H9 (cell line): ENCODE results near the gene TRA2B. TPM values are rescaled to one million over a fixed set of nuclear protein-coding genes. Genes with fewer than 3 reads are reported as not detected.

ENCODE experiments used
- DNase-seq: peaks from one replicate; pipeline ENCODE4 v3.0.0-alpha.2; 2017
- H2AFZ ChIP-seq: one replicate; pipeline ENCODE4 v1.6.1; 2013; ENCODE audit warnings: mild to moderate bottlenecking, low read length, control low read depth, moderate library complexity
- H2AK5ac ChIP-seq: 2 replicates; pipeline ENCODE4 v1.6.1; 2013; ENCODE audit warnings: low read length, control low read depth, mixed read lengths; ENCODE audit not compliant: insufficient read length
- H2BK120ac ChIP-seq: one replicate; pipeline ENCODE4 v1.6.1; 2013; ENCODE audit warnings: low read depth, mild to moderate bottlenecking, low read length, control low read depth, inconsistent platforms; ENCODE audit not compliant: poor library complexity, severe bottlenecking
- H2BK12ac ChIP-seq: 2 replicates; pipeline ENCODE4 v1.6.1; 2013; ENCODE audit warnings: low read length, control low read depth, mixed read lengths, low read depth; ENCODE audit not compliant: insufficient read length
- H2BK15ac ChIP-seq: 2 replicates; pipeline ENCODE4 v1.6.1; 2013; ENCODE audit warnings: low read depth, low read length, control low read depth
- H2BK20ac ChIP-seq: one replicate; pipeline ENCODE4 v1.6.1; 2013; ENCODE audit warnings: low read depth, mild to moderate bottlenecking, low read length, control low read depth, inconsistent platforms; ENCODE audit not compliant: poor library complexity, severe bottlenecking
- H2BK5ac ChIP-seq: 2 replicates; pipeline ENCODE4 v1.6.1; 2013; ENCODE audit warnings: low read length, control low read depth, mixed read lengths; ENCODE audit not compliant: insufficient read length
- H3K14ac ChIP-seq: 2 replicates; pipeline ENCODE4 v1.6.1; 2013; ENCODE audit warnings: low read length, control low read depth; ENCODE audit not compliant: insufficient read depth
- H3K18ac ChIP-seq: 2 replicates; pipeline ENCODE4 v1.6.1; 2013; ENCODE audit warnings: low read depth, mild to moderate bottlenecking, mixed read lengths, low read length, control low read depth; ENCODE audit not compliant: insufficient read length
- H3K23ac ChIP-seq: 2 replicates; pipeline ENCODE4 v1.6.1; 2013; ENCODE audit warnings: low read length, control low read depth, mixed read lengths, low read depth; ENCODE audit not compliant: insufficient read length
- H3K23me2 ChIP-seq: 2 replicates; pipeline ENCODE4 v1.6.1; 2013; ENCODE audit warnings: low read depth, mild to moderate bottlenecking, mixed read lengths, low read length, control low read depth; ENCODE audit not compliant: insufficient read length, poor library complexity, severe bottlenecking
- H3K27ac ChIP-seq: 2 replicates; pipeline ENCODE4 v1.5.1; 2013; ENCODE audit warnings: low read length, control low read depth, mixed read lengths, low read depth; ENCODE audit not compliant: insufficient read length
- H3K27me3 ChIP-seq: 2 replicates; pipeline ENCODE4 v1.6.1; 2013; ENCODE audit warnings: low read length, control low read depth, inconsistent platforms; ENCODE audit not compliant: insufficient read depth
- H3K4ac ChIP-seq: 2 replicates; pipeline ENCODE4 v1.6.1; 2013; ENCODE audit warnings: low read depth, mild to moderate bottlenecking, control low read depth, inconsistent platforms, low read length, moderate library complexity
- H3K4me1 ChIP-seq: 2 replicates; pipeline ENCODE4 v1.6.1; 2013; ENCODE audit warnings: low read length, control low read depth, inconsistent platforms; ENCODE audit not compliant: insufficient read depth
- H3K4me2 ChIP-seq: 2 replicates; pipeline ENCODE4 v1.6.1; 2013; ENCODE audit warnings: low read length, control low read depth, mixed read lengths; ENCODE audit not compliant: insufficient read length, insufficient read depth
- H3K56ac ChIP-seq: 2 replicates; pipeline ENCODE4 v1.6.1; 2013; ENCODE audit warnings: low read depth, mild to moderate bottlenecking, mixed read lengths, low read length, control low read depth; ENCODE audit not compliant: insufficient read length
- H3K79me1 ChIP-seq: 2 replicates; pipeline ENCODE4 v1.6.1; 2013; ENCODE audit warnings: low read depth, mild to moderate bottlenecking, moderate library complexity, low read length, control low read depth, inconsistent platforms; ENCODE audit not compliant: insufficient read depth, poor library complexity, severe bottlenecking
- H3K79me2 ChIP-seq: 2 replicates; pipeline ENCODE4 v1.6.1; 2013; ENCODE audit warnings: low read length, control low read depth, inconsistent platforms; ENCODE audit not compliant: insufficient read depth
- H3K9ac ChIP-seq: 2 replicates; pipeline ENCODE4 v1.6.1; 2013; ENCODE audit warnings: low read length, control low read depth, mixed read lengths; ENCODE audit not compliant: insufficient read length; ENCODE audit errors: extremely low read depth
- H3K9me3 ChIP-seq: one replicate; pipeline ENCODE4 v1.6.1; 2013; ENCODE audit warnings: low read depth, low read length, inconsistent platforms; ENCODE audit not compliant: control insufficient read depth
- H3T11ph ChIP-seq: one replicate; pipeline ENCODE4 v1.6.1; 2013; ENCODE audit warnings: mild to moderate bottlenecking, low read length, control low read depth, inconsistent platforms
- H4K20me1 ChIP-seq: one replicate; pipeline ENCODE4 v1.6.1; 2013; ENCODE audit not compliant: control insufficient read depth, insufficient read length, insufficient read depth
- H4K5ac ChIP-seq: 2 replicates; pipeline ENCODE4 v1.6.1; 2013; ENCODE audit warnings: low read depth, mild to moderate bottlenecking, mixed read lengths, low read length, control low read depth; ENCODE audit not compliant: insufficient read length
- H4K8ac ChIP-seq: replicated peaks from 2 replicates; pipeline ENCODE4 v1.6.1; 2013; ENCODE audit warnings: low read length, control low read depth, mixed read lengths, low read depth; ENCODE audit not compliant: insufficient read length
- H4K91ac ChIP-seq: 2 replicates; pipeline ENCODE4 v1.6.1; 2013; ENCODE audit warnings: low read depth, mild to moderate bottlenecking, moderate library complexity, mixed read lengths, low read length, control low read depth; ENCODE audit not compliant: insufficient read length
- H3K27ac Mint-ChIP-seq, 3 experiments: 2 replicates in 2 of 3; 3 replicates in 1 of 3; pipeline ENCODE4 v1.8.0; 2020 to 2021; ENCODE audit warnings: mixed read lengths in 3 of 3, mild to moderate bottlenecking in 1 of 3, moderate library complexity in 1 of 3
- H3K27me3 Mint-ChIP-seq: 2 replicates; pipeline ENCODE4 v1.8.0; 2021; ENCODE audit warnings: low read depth, mild to moderate bottlenecking, moderate library complexity, mixed read lengths
- H3K36me3 Mint-ChIP-seq, 3 experiments: 2 replicates in 2 of 3; 3 replicates in 1 of 3; pipeline ENCODE4 v1.8.0; 2020 to 2021; ENCODE audit warnings: low read depth in 3 of 3, mixed read lengths in 3 of 3; ENCODE audit not compliant: insufficient read depth in 1 of 3
- H3K4me1 Mint-ChIP-seq, 2 experiments: 2 replicates each; pipeline ENCODE4 v1.8.0; 2020; ENCODE audit warnings: mixed read lengths in 2 of 2
- H3K4me3 Mint-ChIP-seq, 2 experiments: 2 replicates in 1 of 2; 3 replicates in 1 of 2; pipeline ENCODE4 v1.8.0; 2020 to 2021; ENCODE audit warnings: mild to moderate bottlenecking in 2 of 2, mixed read lengths in 2 of 2, moderate library complexity in 1 of 2
- H3K9me3 Mint-ChIP-seq, 2 experiments: 2 replicates in 1 of 2; 3 replicates in 1 of 2; pipeline ENCODE4 v1.8.0; 2020; ENCODE audit warnings: mild to moderate bottlenecking in 2 of 2, mixed read lengths in 2 of 2, moderate library complexity in 1 of 2
- CTCF ChIP-seq: fragments of 200-600 bp; sonication (generic); conservative IDR thresholded peaks from 3 replicates; pipeline ENCODE4 v1.8.0; 2021; ENCODE audit warnings: antibody characterized with exemption, mild to moderate bottlenecking
- total RNA-seq: library from RNA; stranded (reverse); gene quantifications from 2 replicates; pipeline ENCODE4 v1.2.1, GENCODE V29; 2021

TRA2B gene
- total RNA-seq, 1 experiment from 2014 or later: 344 TPM

GRCh38 chr3:185933374-185934173, 4.2 kb downstream of the TRA2B start:
- no peak overlapping the region for H2BK15ac ChIP-seq
- H4K91ac ChIP-seq: no peak overlapping the region
- Mint-ChIP-seq H3K4me1 (peaks cover 63 to 66% of the 10 kb centered on the region in 2 experiments), H3K27ac (peak overlapping the region in 2 of 3 experiments; percentile 28 to 86; a peak in 4 of 7 replicates), H3K4me3 (peak overlapping the region; percentile 100), H3K9me3 (peaks cover 10 to 15% of the 10 kb centered on the region in 2 experiments), H3K27me3 (peaks cover 7% of the 10 kb centered on the region; the same call in 1 of the 2 replicates), H3K36me3 (peaks cover 67 to 87% (median 78%) of the 10 kb centered on the region in 3 experiments)
- no peak overlapping the region for H4K8ac ChIP-seq
- H3K9ac ChIP-seq: peak overlapping the region; percentile 6
- H2BK20ac ChIP-seq: no peak overlapping the region
- H3K18ac ChIP-seq: no peak overlapping the region
- peaks cover 88% of the 10 kb centered on the region for H3K79me2 ChIP-seq
- H3K27me3 ChIP-seq: no peaks in the 10 kb centered on the region
- TF ChIP-seq CTCF: no peak
- H3K27ac ChIP-seq: no peak overlapping the region
- H3K79me1 ChIP-seq: no peaks in the 10 kb centered on the region
- peaks cover 13% of the 10 kb centered on the region for H3K4me1 ChIP-seq
- H2AK5ac ChIP-seq: no peak overlapping the region
- no peak overlapping the region for H4K5ac ChIP-seq
- no peak overlapping the region for H2AFZ ChIP-seq
- H2BK5ac ChIP-seq: no peak overlapping the region
- H2BK120ac ChIP-seq: no peak overlapping the region
- H3K4ac ChIP-seq: no peak overlapping the region
- H3K9me3 ChIP-seq: no peaks in the 10 kb centered on the region
- H3K14ac ChIP-seq: no peak overlapping the region
- peaks cover 15% of the 10 kb centered on the region for H3K23me2 ChIP-seq
- no peaks in the 10 kb centered on the region for H4K20me1 ChIP-seq
- no peak overlapping the region for H3K56ac ChIP-seq
- no peak for DNase-seq
- H3K23ac ChIP-seq: no peak overlapping the region
- H3T11ph ChIP-seq: no peak overlapping the region
- H2BK12ac ChIP-seq: no peak overlapping the region
- peak overlapping the region; percentile 98 for H3K4me2 ChIP-seq
